B cell (primary cell): ENCODE results near the gene CELA1. TPM values are rescaled to one million over a fixed set of nuclear protein-coding genes. Genes with fewer than 3 reads are reported as not detected.

Experiments
- ATAC-seq: fragments of 200-7000 bp; cut with Tn5 transposase; one replicate; pipeline ENCODE4 v1.10.0; 2021; ENCODE audit warnings: low read depth, mild to moderate bottlenecking, moderate number of reproducible peaks, moderate library complexity
- CTCF ChIA-PET: fragments of 350-600 bp; sonication (Branson Sonifier 250); formaldehyde crosslinking; loops from one replicate; lab custom pipeline; 2021; ENCODE audit warnings: antibody characterized with exemption, inconsistent platforms; lab: Charles Lee
- POLR2A ChIA-PET: fragments of 350-600 bp; sonication (Branson Sonifier 250); formaldehyde crosslinking; loops from one replicate; lab custom pipeline; 2021; ENCODE audit warnings: antibody characterized with exemption; lab: Charles Lee
- DNase-seq: peaks from one replicate; pipeline ENCODE4 v3.0.0; 2013
- H2AFZ ChIP-seq: 2 replicates; pipeline ENCODE4 v1.6.1; 2012; ENCODE audit warnings: mild to moderate bottlenecking, low read depth, low read length; ENCODE audit not compliant: insufficient read depth, poor library complexity, severe bottlenecking
- H3K27ac ChIP-seq, 2 donors: 1 replicate in 1 of 2; 2 replicates in 1 of 2; pipeline ENCODE4 v1.5.1; 2012 to 2013; ENCODE audit warnings: low read length in 2 of 2, mild to moderate bottlenecking in 2 of 2, moderate library complexity in 1 of 2
- H3K27me3 ChIP-seq, 4 experiments: fragments of 200-600 bp in 1 of 4; sonication (generic) in 1 of 4; replicated peaks in 1 of 4; 1 replicate in 2 of 4; 2 replicates in 2 of 4; pipeline versions ENCODE4 v1.6.1 to v1.7.0; 2013 to 2016; ENCODE audit warnings: low read length in 3 of 4, mild to moderate bottlenecking in 2 of 4, mixed read lengths in 1 of 4, moderate library complexity in 1 of 4; ENCODE audit not compliant: insufficient read depth in 4 of 4, control insufficient read depth in 3 of 4; ENCODE audit errors: control extremely low read depth in 1 of 4
- H3K36me3 ChIP-seq, 2 experiments: replicated peaks in 1 of 2; 1 replicate in 1 of 2; 2 replicates in 1 of 2; pipeline versions ENCODE4 v1.6.1 to v1.7.1; 2013; ENCODE audit warnings: low read length in 1 of 2; ENCODE audit not compliant: insufficient read depth in 2 of 2, control insufficient read depth in 1 of 2; ENCODE audit errors: control extremely low read depth in 1 of 2, extremely low read depth in 1 of 2
- H3K4me1 ChIP-seq, 2 donors: fragments of 200-600 bp in 1 of 2; sonication (generic) in 1 of 2; 1 replicate in 1 of 2; 2 replicates in 1 of 2; pipeline versions ENCODE4 v1.5.1 to v1.6.1; 2013 to 2017; ENCODE audit warnings: low read length in 2 of 2; ENCODE audit not compliant: control insufficient read depth in 2 of 2, insufficient read depth in 2 of 2
- H3K4me2 ChIP-seq: replicated peaks from 2 replicates; pipeline ENCODE3; 2012; ENCODE audit warnings: mild to moderate bottlenecking, low read depth, low read length; ENCODE audit not compliant: poor library complexity, severe bottlenecking
- H3K4me3 ChIP-seq, 5 experiments: fragments of 200-600 bp in 1 of 5; sonication (generic) in 1 of 5; 1 replicate in 3 of 5; 2 replicates in 2 of 5; pipeline versions ENCODE4 v1.5.1 to v1.7.0; 2011 to 2016; ENCODE audit warnings: low read length in 4 of 5, mild to moderate bottlenecking in 4 of 5, low read depth in 2 of 5, control low read depth in 1 of 5, moderate library complexity in 1 of 5; ENCODE audit not compliant: insufficient read depth in 1 of 5; ENCODE audit errors: control extremely low read depth in 1 of 5, extremely low read depth in 1 of 5
- H3K79me2 ChIP-seq: fragments of 200-600 bp; sonication (generic); one replicate; pipeline ENCODE4 v1.6.0; 2016; ENCODE audit warnings: low read length; ENCODE audit not compliant: control insufficient read depth, insufficient read depth
- H3K9ac ChIP-seq: fragments of 200-600 bp; sonication (generic); 2 replicates; pipeline ENCODE4 v1.6.1; 2017; ENCODE audit warnings: mild to moderate bottlenecking, low read length, moderate library complexity
- H3K9me3 ChIP-seq, 3 donors: one replicate each; pipeline versions ENCODE4 v1.6.1 to v1.7.1; 2013; ENCODE audit warnings: low read length in 2 of 3; ENCODE audit not compliant: control insufficient read depth in 2 of 3, insufficient read depth in 1 of 3; ENCODE audit errors: control extremely low read depth in 1 of 3
- H4K20me1 ChIP-seq: 2 replicates; pipeline ENCODE4 v1.6.0; 2012; ENCODE audit warnings: mild to moderate bottlenecking, low read length; ENCODE audit not compliant: insufficient read depth, control insufficient read depth, poor library complexity, severe bottlenecking
- H3K27ac Mint-ChIP-seq: one replicate; pipeline ENCODE4 v1.8.0; 2021; ENCODE audit warnings: mixed read lengths
- H3K27me3 Mint-ChIP-seq: one replicate; pipeline ENCODE4 v1.8.0; 2021; ENCODE audit warnings: mixed read lengths
- H3K4me1 Mint-ChIP-seq: one replicate; pipeline ENCODE4 v1.8.0; 2021; ENCODE audit warnings: mixed read lengths
- H3K4me3 Mint-ChIP-seq: one replicate; pipeline ENCODE4 v1.8.0; 2021; ENCODE audit warnings: mixed read lengths
- H3K9me3 Mint-ChIP-seq: one replicate; pipeline ENCODE4 v1.8.0; 2022; ENCODE audit warnings: mixed read lengths; ENCODE audit not compliant: insufficient read depth
- EZH2 ChIP-seq: IDR thresholded peaks from 2 replicates; pipeline ENCODE4 v1.6.1; 2012; ENCODE audit warnings: borderline replicate concordance, low read depth, mild to moderate bottlenecking, moderate library complexity, low read length; ENCODE audit not compliant: insufficient read depth, poor library complexity, severe bottlenecking
- whole genome bisulfite sequencing: methylation state at CpG from one replicate; pipeline ENCODE4 v1.1.5; 2013; ENCODE audit warnings: missing lambda C conversion rate; ENCODE audit not compliant: insufficient coverage; 5-methylcytosine and 5-hydroxymethylcytosine counted together
- intact Hi-C: fragments of 100-400 bp; cut with micrococcal nuclease; formaldehyde crosslinking; loops from one replicate; pipeline ENCODE4 v1.10.0; 2022
- polyA plus RNA-seq: library from polyadenylated mRNA; depleted of rRNA; stranded (reverse); fragments of >200 nt; gene quantifications from 2 replicates; pipeline ENCODE4 v1.2.3, GENCODE V29; 2012
- total RNA-seq, 2 donors: library from RNA; stranded (reverse); fragments of 120-200 nt in 1 of 2; gene quantifications; 1 replicate in 1 of 2; 2 replicates in 1 of 2; pipeline versions ENCODE4 v1.2.3 to v1.2.4, GENCODE V29; 2013 to 2022
- TF ChIP-seq, protein P1 (sequence below): fragments of 200-600 bp; IDR thresholded peaks from one replicate; pipeline ENCODE4 v1.8.0; 2022; ENCODE audit warnings: antibody characterized with exemption, mild to moderate bottlenecking

Gene CELA1
- total and polyA plus RNA-seq, 2 donors (not counting 1 experiment from before 2014, with no cell fraction given), result not detected

DNA sequence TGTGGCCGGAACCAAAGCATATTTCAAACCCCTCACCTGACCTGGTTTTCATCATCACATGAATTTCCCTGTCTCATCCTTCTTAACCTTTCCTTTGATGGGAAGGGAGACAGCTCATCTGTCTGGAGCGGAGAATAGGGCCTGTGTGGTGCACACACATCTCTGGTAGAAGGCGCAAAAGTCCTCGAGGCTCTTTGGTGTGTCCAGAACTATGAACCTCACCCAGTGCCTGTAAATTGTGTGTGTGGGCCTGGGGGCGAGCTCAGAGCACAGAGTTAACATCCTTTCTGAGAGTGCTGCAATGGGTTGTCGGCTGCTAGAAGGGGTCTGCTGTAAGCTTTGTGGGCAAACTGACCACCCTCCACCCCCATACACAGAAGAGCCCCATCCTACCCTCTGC lies 44.0 kb upstream of the CELA1 start:
- no peaks in the 10 kb centered on the region for H3K9me3 Mint-ChIP-seq
- Histone ChIP-seq H3K9me3 (no peaks in the 10 kb centered on the region), H3K27ac (no peak overlapping the region), H4K20me1 (no peaks in the 10 kb centered on the region), H2AFZ (no peak overlapping the region), H3K4me3 (peak overlapping the region in 2 of 5 experiments; percentile 83 to 85), H3K79me2 (peaks cover 22% of the 10 kb centered on the region), H3K36me3 (peaks cover 0 to 3% of the 10 kb centered on the region in 2 experiments), H3K9ac (peak overlapping the region; percentile 82), H3K4me2 (peak overlapping the region; percentile 91), H3K27me3 (no peaks in the 10 kb centered on the region), H3K4me1 (peaks cover 61 to 70% of the 10 kb centered on the region in 2 donors)
- H3K27me3 Mint-ChIP-seq, result no peaks in the 10 kb centered on the region
- ChIA-PET CTCF (interaction anchor here (1.4 to 1.5 kb wide), 2 partner anchors 19 to 21 kb away, joined by 5 to 6 read pairs; no protein-coding TSS in a partner anchor), POLR2A (interaction anchor here (0.6 to 4.0 kb wide), 2 partner anchors 21 to 55 kb away, joined by 5 to 22 read pairs; no protein-coding TSS in a partner anchor)
- TF ChIP-seq, protein P1, sequence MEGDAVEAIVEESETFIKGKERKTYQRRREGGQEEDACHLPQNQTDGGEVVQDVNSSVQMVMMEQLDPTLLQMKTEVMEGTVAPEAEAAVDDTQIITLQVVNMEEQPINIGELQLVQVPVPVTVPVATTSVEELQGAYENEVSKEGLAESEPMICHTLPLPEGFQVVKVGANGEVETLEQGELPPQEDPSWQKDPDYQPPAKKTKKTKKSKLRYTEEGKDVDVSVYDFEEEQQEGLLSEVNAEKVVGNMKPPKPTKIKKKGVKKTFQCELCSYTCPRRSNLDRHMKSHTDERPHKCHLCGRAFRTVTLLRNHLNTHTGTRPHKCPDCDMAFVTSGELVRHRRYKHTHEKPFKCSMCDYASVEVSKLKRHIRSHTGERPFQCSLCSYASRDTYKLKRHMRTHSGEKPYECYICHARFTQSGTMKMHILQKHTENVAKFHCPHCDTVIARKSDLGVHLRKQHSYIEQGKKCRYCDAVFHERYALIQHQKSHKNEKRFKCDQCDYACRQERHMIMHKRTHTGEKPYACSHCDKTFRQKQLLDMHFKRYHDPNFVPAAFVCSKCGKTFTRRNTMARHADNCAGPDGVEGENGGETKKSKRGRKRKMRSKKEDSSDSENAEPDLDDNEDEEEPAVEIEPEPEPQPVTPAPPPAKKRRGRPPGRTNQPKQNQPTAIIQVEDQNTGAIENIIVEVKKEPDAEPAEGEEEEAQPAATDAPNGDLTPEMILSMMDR, result no peak
- TF ChIP-seq EZH2, result no peak
- no peak for DNase-seq
- peak overlapping the region; percentile 89 for H3K4me3 Mint-ChIP-seq
- ATAC-seq, result no peak
- WGBS, result 78% methylated on average over 3 of the region's 6 CpGs
- H3K4me1 Mint-ChIP-seq, result peaks cover 67% of the 10 kb centered on the region
- peak overlapping the region; percentile 88 for H3K27ac Mint-ChIP-seq
- intact Hi-C loops, result loop anchor here (5.0 to 10.0 kb wide), 2 partner anchors 33 to 144 kb away; no protein-coding TSS in a partner anchor

DNA sequence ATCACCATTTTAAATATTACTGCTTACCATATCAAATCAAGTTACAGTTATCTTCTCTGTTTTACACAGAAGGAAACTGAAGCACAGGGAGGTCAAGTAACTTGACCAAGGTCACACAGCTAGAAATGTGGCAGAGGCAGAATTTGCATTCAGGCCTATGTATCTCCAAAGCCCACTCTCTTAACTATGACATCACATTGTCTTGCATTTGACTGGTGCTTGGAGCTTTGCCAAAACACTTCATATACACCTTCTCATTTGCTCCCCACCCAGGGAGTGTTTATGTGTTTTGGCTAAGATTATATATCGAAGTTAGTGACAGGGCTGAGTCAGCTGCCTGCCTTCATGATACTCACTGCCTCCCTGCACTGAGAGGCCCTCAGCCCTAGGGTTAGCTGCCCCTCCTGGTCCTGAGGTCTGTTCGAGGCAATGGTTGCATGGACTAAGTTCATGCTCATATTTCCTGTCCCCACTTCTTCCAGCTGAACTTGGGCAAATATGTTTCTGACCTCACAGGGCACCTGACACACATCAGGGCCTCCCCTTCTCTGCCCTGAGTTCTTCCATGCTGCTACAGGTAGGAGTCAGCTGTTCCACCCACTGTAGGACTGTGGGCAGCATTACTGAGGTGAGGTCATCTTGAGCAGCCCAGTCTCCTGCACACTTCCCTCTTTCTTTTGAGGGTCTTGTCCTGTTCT lies 43.0 kb upstream of the CELA1 start:
- no peak overlapping the region for H2AFZ ChIP-seq
- Mint-ChIP-seq H3K27me3 (no peaks in the 10 kb centered on the region), H3K4me1 (peaks cover 57% of the 10 kb centered on the region), H3K4me3 (peak overlapping the region; percentile 20), H3K9me3 (no peaks in the 10 kb centered on the region), H3K27ac (no peak overlapping the region)
- no peaks in the 10 kb centered on the region for H3K9me3 ChIP-seq
- peak overlapping the region; percentile 6 for H3K4me2 ChIP-seq
- POLR2A ChIA-PET, result interaction anchor here (0.6 to 1.6 kb wide), 4 partner anchors 17 to 367 kb away, joined by 3 to 6 read pairs (median 4); partner anchors contain the start of gene DAZAP2
- 63% methylated on average over 2 of the region's 2 CpGs for WGBS
- DNase-seq (peak; percentile 39), ATAC-seq (no peak)
- H3K79me2 ChIP-seq, result peaks cover 22% of the 10 kb centered on the region
- intact Hi-C loops, result no loop called here
- H3K27me3 ChIP-seq, result no peaks in the 10 kb centered on the region
- H3K9ac ChIP-seq, result no peak overlapping the region
- no peaks in the 10 kb centered on the region for H4K20me1 ChIP-seq
- H3K4me1 ChIP-seq, result peaks cover 50 to 60% of the 10 kb centered on the region in 2 donors
- TF ChIP-seq, protein P1, result no peak
- no peak for TF ChIP-seq EZH2
- CTCF ChIA-PET, result interaction anchor here (0.9 to 1.5 kb wide), 4 partner anchors 8 to 49 kb away, joined by 3 to 5 read pairs (median 3); no protein-coding TSS in a partner anchor
- peaks cover 0 to 3% of the 10 kb centered on the region in 2 experiments for H3K36me3 ChIP-seq
- no peak overlapping the region for H3K4me3 ChIP-seq
- H3K27ac ChIP-seq, result no peak overlapping the region
